ENCODE measurements around the gene FOXP1.

FOXP1 gene

DNA sequence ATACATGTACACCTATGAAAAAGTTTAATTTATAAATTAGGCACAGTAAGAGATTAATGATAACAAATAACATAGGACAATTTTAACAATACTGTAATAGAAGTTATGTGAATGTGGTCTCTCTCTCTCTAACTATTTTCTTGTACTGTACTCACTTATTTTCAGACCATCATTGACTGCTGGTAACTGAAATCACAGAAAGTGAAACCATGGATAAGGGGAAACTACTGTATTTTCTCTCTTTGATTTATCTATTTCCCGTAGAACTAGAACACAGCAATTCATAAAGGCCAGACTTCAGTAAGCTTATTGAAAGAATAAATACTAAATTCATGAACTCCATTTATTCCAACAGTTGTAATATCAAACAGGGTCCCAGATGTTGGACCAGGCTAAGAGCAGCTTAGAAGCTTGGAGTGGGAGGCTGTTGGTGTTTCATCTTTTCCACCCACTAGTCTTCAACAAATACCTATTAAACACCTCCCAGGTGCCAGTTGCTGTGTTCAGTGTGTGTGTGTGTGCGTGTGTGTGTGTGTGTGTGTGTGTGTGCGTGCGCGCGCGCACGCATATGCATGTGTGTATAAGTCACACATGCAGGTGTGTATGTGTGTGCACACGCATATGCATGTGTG is 235.4 kb downstream of the FOXP1 start:
- no peaks in the 10 kb centered on the region for H3K4me1 ChIP-seq (ENCODE audit: control insufficient read depth in 1 of 2, insufficient read depth in 2 of 2, low read length in 2 of 2)
- WGBS (ENCODE audit: extremely low coverage, insufficient coverage, insufficient read length): no CpG with 5 or more reads among the region's 9 CpGs
- H3K27me3 ChIP-seq (ENCODE audit: insufficient read depth, low read length): no peaks in the 10 kb centered on the region
- no peak overlapping the region for H2AFZ ChIP-seq (ENCODE audit: insufficient read depth, low read length, poor library complexity)
- H3K4me2 ChIP-seq (ENCODE audit: low read length): no peak overlapping the region
- no peak overlapping the region for H4K91ac ChIP-seq (ENCODE audit: low read depth, low read length)
- H3K18ac ChIP-seq (ENCODE audit: low read length): no peak overlapping the region
- no peaks in the 10 kb centered on the region for H3K36me3 ChIP-seq (ENCODE audit: control insufficient read depth in 1 of 2, insufficient read depth in 2 of 2, low read length in 2 of 2)
- H3K79me1 ChIP-seq (ENCODE audit: low read length): no peaks in the 10 kb centered on the region
- H3K9ac ChIP-seq (ENCODE audit: low read length): no peak overlapping the region
- no peak overlapping the region for H3K4me3 ChIP-seq (ENCODE audit: low read depth, low read length)
- H2BK12ac ChIP-seq (ENCODE audit: low read length): no peak overlapping the region
- no peak overlapping the region for H3K23ac ChIP-seq (ENCODE audit: low read length)
- no peak overlapping the region for H3K14ac ChIP-seq (ENCODE audit: low read length)
- H3K4ac ChIP-seq (ENCODE audit: low read depth, low read length): no peak overlapping the region
- DNase-seq: no peak
- no peak overlapping the region for H4K8ac ChIP-seq (ENCODE audit: low read depth, low read length)
- no peaks in the 10 kb centered on the region for H3K79me2 ChIP-seq (ENCODE audit: control insufficient read depth, insufficient read depth, low read length, poor library complexity)
- H3K27ac ChIP-seq (ENCODE audit: low read depth, low read length): no peak overlapping the region
- H3K9me3 ChIP-seq (ENCODE audit: insufficient read depth, low read depth, low read length): no peaks in the 10 kb centered on the region
- H2BK120ac ChIP-seq (ENCODE audit: insufficient read depth, low read length, poor library complexity): no peak overlapping the region
- no peak overlapping the region for H2BK5ac ChIP-seq (ENCODE audit: low read depth, low read length, poor library complexity)
- H4K12ac ChIP-seq (ENCODE audit: low read depth, low read length): no peak overlapping the region
- H2AK5ac ChIP-seq (ENCODE audit: low read length): no peak overlapping the region

DNA sequence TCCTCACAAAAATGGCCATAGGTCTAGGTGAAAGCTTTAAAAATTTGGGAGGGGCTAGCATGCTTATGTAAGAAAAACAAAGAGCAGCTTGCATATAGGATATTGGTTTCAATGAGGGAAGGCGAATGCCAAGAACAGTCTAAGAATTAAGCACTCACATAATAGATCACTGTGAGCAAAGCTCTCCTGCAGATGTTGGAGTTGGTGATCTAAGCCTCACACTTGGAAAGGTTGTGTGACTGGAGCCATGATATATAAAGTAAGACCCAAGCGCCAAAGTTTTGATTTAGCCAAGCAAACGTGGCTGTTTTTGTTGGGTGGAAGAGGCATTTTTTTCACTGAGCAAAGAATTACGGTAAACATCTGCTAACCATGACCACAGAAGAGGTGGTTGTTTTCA is 237.5 kb downstream of the FOXP1 start:
- no peak overlapping the region for H3K23ac ChIP-seq (ENCODE audit: low read length)
- no peaks in the 10 kb centered on the region for H3K79me1 ChIP-seq (ENCODE audit: low read length)
- H2BK120ac ChIP-seq (ENCODE audit: insufficient read depth, low read length, poor library complexity): no peak overlapping the region
- no peak overlapping the region for H3K4me2 ChIP-seq (ENCODE audit: low read length)
- no peaks in the 10 kb centered on the region for H3K9me3 ChIP-seq (ENCODE audit: insufficient read depth, low read depth, low read length)
- no peak overlapping the region for H3K14ac ChIP-seq (ENCODE audit: low read length)
- H3K79me2 ChIP-seq (ENCODE audit: control insufficient read depth, insufficient read depth, low read length, poor library complexity): no peaks in the 10 kb centered on the region
- no peaks in the 10 kb centered on the region for H3K36me3 ChIP-seq (ENCODE audit: control insufficient read depth in 1 of 2, insufficient read depth in 2 of 2, low read length in 2 of 2)
- no CpG with 5 or more reads among the region's 4 CpGs for WGBS (ENCODE audit: extremely low coverage, insufficient coverage, insufficient read length)
- no peak overlapping the region for H2BK12ac ChIP-seq (ENCODE audit: low read length)
- no peak overlapping the region for H3K27ac ChIP-seq (ENCODE audit: low read depth, low read length)
- no peak overlapping the region for H3K18ac ChIP-seq (ENCODE audit: low read length)
- no peak overlapping the region for H2BK5ac ChIP-seq (ENCODE audit: low read depth, low read length, poor library complexity)
- no peak overlapping the region for H4K12ac ChIP-seq (ENCODE audit: low read depth, low read length)
- H3K9ac ChIP-seq (ENCODE audit: low read length): no peak overlapping the region
- no peak overlapping the region for H2AK5ac ChIP-seq (ENCODE audit: low read length)
- H4K8ac ChIP-seq (ENCODE audit: low read depth, low read length): no peak overlapping the region
- H3K4ac ChIP-seq (ENCODE audit: low read depth, low read length): no peak overlapping the region
- H3K4me1 ChIP-seq (ENCODE audit: control insufficient read depth in 1 of 2, insufficient read depth in 2 of 2, low read length in 2 of 2): no peaks in the 10 kb centered on the region
- H3K27me3 ChIP-seq (ENCODE audit: insufficient read depth, low read length): no peaks in the 10 kb centered on the region
- no peak overlapping the region for H2AFZ ChIP-seq (ENCODE audit: insufficient read depth, low read length, poor library complexity)
- H3K4me3 ChIP-seq (ENCODE audit: low read depth, low read length): no peak overlapping the region
- no peak overlapping the region for H4K91ac ChIP-seq (ENCODE audit: low read depth, low read length)
- DNase-seq: no peak

DNA sequence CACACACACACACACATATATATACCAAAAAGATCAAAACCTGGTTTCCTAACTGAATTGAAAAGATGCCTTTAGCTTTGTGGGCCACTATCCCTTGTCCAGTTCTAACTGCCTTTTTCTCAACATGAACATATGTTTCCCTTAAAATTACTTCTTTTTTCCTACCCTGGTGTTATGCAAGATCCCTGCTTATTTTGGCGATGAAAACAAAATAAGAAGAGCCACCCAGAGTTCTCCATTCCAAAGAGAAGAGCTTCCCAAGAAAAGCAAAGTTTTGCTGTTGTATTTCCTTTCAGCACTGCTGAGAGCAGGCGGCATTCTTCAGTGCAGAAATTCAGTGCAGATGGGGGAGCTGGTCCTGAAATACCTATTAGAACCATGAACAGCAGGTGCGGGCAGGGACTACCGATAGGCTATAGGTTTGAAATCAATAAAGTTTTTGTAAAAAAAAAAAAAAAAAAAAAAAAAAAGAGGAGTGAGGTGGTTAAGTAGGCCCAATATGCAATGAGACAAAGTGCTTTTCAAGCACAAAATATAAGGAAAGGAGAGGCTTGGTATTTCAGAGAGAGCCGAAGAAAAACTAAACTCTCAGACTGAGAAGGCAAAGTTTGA is 238.0 kb downstream of the FOXP1 start:
- no CpG with 5 or more reads among the region's 5 CpGs for WGBS (ENCODE audit: extremely low coverage, insufficient coverage, insufficient read length)
- Histone ChIP-seq H3K79me1 (ENCODE audit: low read length) (no peaks in the 10 kb centered on the region), H3K9me3 (ENCODE audit: insufficient read depth, low read depth, low read length) (no peaks in the 10 kb centered on the region), H4K91ac (ENCODE audit: low read depth, low read length) (no peak overlapping the region), H4K12ac (ENCODE audit: low read depth, low read length) (no peak overlapping the region), H3K4me1 (ENCODE audit: control insufficient read depth in 1 of 2, insufficient read depth in 2 of 2, low read length in 2 of 2) (no peaks in the 10 kb centered on the region), H3K14ac (ENCODE audit: low read length) (no peak overlapping the region), H3K4me3 (ENCODE audit: low read depth, low read length) (no peak overlapping the region), H2BK12ac (ENCODE audit: low read length) (no peak overlapping the region), H3K27ac (ENCODE audit: low read depth, low read length) (no peak overlapping the region), H4K8ac (ENCODE audit: low read depth, low read length) (no peak overlapping the region), H3K79me2 (ENCODE audit: control insufficient read depth, insufficient read depth, low read length, poor library complexity) (no peaks in the 10 kb centered on the region), H3K9ac (ENCODE audit: low read length) (no peak overlapping the region), H3K4me2 (ENCODE audit: low read length) (no peak overlapping the region), H2AFZ (ENCODE audit: insufficient read depth, low read length, poor library complexity) (no peak overlapping the region), H3K36me3 (ENCODE audit: control insufficient read depth in 1 of 2, insufficient read depth in 2 of 2, low read length in 2 of 2) (no peaks in the 10 kb centered on the region), H3K23ac (ENCODE audit: low read length) (no peak overlapping the region), H3K27me3 (ENCODE audit: insufficient read depth, low read length) (no peaks in the 10 kb centered on the region), H2BK120ac (ENCODE audit: insufficient read depth, low read length, poor library complexity) (no peak overlapping the region), H3K18ac (ENCODE audit: low read length) (no peak overlapping the region), H2AK5ac (ENCODE audit: low read length) (no peak overlapping the region), H2BK5ac (ENCODE audit: low read depth, low read length, poor library complexity) (no peak overlapping the region), H3K4ac (ENCODE audit: low read depth, low read length) (no peak overlapping the region)
- no peak for DNase-seq

DNA sequence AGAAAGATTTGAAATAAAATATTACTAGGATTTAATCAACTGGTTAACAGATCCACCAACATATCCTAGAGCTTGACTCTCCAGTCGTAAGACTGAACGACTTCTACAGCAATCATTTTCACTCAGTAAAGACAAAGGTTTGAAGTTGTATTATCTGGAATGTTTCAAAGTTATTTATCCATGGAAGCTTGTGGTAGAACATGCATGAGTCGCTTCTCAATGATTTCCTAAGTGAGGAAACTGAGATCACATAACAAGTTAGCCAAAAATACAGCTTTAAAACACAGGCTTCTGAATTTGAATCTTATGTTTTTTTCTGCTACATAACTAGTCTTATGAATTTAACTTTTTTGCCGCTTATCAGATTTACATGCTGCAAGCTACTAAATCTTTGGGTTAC is 241.8 kb downstream of the FOXP1 start:
- no CpG with 5 or more reads among the region's 4 CpGs for WGBS (ENCODE audit: extremely low coverage, insufficient coverage, insufficient read length)

More for the DNA sequence above, 241.8 kb downstream of the FOXP1 start:
- no peak overlapping the region for H3K9ac ChIP-seq (ENCODE audit: low read length)
- H4K12ac ChIP-seq (ENCODE audit: low read depth, low read length): no peak overlapping the region
- no peak overlapping the region for H2BK5ac ChIP-seq (ENCODE audit: low read depth, low read length, poor library complexity)
- no peak overlapping the region for H3K23ac ChIP-seq (ENCODE audit: low read length)
- H2BK120ac ChIP-seq (ENCODE audit: insufficient read depth, low read length, poor library complexity): no peak overlapping the region
- no peak overlapping the region for H3K27ac ChIP-seq (ENCODE audit: low read depth, low read length)
- no peaks in the 10 kb centered on the region for H3K9me3 ChIP-seq (ENCODE audit: insufficient read depth, low read depth, low read length)
- H2AK5ac ChIP-seq (ENCODE audit: low read length): no peak overlapping the region
- no peak overlapping the region for H3K4me3 ChIP-seq (ENCODE audit: low read depth, low read length)
- no peak overlapping the region for H3K18ac ChIP-seq (ENCODE audit: low read length)
- DNase-seq: no peak
- H3K4me2 ChIP-seq (ENCODE audit: low read length): no peak overlapping the region
- no peak overlapping the region for H2BK12ac ChIP-seq (ENCODE audit: low read length)
- H3K4me1 ChIP-seq (ENCODE audit: control insufficient read depth in 1 of 2, insufficient read depth in 2 of 2, low read length in 2 of 2): no peaks in the 10 kb centered on the region
- no peak overlapping the region for H4K91ac ChIP-seq (ENCODE audit: low read depth, low read length)
- H3K27me3 ChIP-seq (ENCODE audit: insufficient read depth, low read length): no peaks in the 10 kb centered on the region
- H3K79me2 ChIP-seq (ENCODE audit: control insufficient read depth, insufficient read depth, low read length, poor library complexity): no peaks in the 10 kb centered on the region
- no peaks in the 10 kb centered on the region for H3K79me1 ChIP-seq (ENCODE audit: low read length)
- H4K8ac ChIP-seq (ENCODE audit: low read depth, low read length): no peak overlapping the region
- H3K14ac ChIP-seq (ENCODE audit: low read length): no peak overlapping the region
- H3K4ac ChIP-seq (ENCODE audit: low read depth, low read length): no peak overlapping the region
- H2AFZ ChIP-seq (ENCODE audit: insufficient read depth, low read length, poor library complexity): no peak overlapping the region
- H3K36me3 ChIP-seq (ENCODE audit: control insufficient read depth in 1 of 2, insufficient read depth in 2 of 2, low read length in 2 of 2): no peaks in the 10 kb centered on the region

Data from trophoblast cell (in vitro differentiated cells and primary cell).